Fibroblast of pulmonary artery (primary cell): ENCODE results near the gene TRPM5.

ENCODE experiments used
- DNase-seq: peaks from one replicate; pipeline ENCODE4 v3.0.0-alpha.2; 2010; ENCODE audit warnings: low read depth
- H3K4me3 ChIP-seq: replicated peaks from 2 replicates; pipeline ENCODE4 v1.5.1; 2011; ENCODE audit warnings: low read depth, mild to moderate bottlenecking, control low read depth, low read length, moderate library complexity
- TF ChIP-seq, protein P1 (sequence below): IDR thresholded peaks from 2 replicates; pipeline ENCODE4 v1.5.1; 2011; ENCODE audit warnings: mild to moderate bottlenecking, control low read depth, low read length, inconsistent platforms; ENCODE audit errors: missing control alignments

The TRPM5 gene

DNA sequence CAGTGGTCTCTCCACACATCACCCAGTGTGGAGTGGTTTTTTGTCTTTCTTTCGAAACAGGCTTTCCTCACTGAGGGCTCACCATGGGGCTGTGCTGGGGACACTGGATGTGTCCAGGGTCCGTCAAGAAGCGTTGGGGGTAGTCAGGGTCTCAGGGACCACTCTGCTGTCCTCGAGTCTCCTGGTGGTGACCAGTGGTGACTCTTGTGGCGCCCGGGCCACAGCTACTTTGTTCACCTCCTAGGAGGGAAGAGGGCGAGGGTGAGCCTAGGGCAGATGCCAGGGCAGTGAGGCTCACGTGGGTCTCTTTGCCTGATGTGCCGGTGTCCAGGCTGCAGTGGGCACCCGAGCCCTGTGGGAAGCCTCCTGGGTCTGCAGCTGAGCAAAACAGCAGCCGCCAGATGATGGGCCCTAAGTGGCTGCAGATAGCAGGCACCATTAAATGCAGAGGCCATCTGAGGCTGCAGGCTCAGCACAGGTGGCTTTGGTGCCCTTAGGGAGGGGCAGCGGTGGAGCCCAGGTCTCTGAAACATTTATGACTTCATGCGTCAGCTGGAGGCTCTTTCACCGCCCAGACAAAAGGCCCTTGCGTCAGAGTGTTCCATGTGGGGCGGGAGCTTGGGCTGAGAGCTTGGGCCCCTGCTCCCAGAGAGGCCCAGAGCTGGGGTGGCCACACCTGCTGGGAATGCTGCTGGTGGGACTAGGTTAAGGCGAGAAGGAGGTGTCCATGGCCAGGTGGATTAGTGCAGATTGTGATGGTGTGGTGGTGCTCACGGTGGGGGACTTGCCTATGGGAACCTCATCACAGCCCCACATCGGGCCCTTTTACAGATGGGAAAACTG is 30.0 kb upstream of the TRPM5 start:
- H3K4me3 ChIP-seq = no peak overlapping the region
- TF ChIP-seq, protein P1, sequence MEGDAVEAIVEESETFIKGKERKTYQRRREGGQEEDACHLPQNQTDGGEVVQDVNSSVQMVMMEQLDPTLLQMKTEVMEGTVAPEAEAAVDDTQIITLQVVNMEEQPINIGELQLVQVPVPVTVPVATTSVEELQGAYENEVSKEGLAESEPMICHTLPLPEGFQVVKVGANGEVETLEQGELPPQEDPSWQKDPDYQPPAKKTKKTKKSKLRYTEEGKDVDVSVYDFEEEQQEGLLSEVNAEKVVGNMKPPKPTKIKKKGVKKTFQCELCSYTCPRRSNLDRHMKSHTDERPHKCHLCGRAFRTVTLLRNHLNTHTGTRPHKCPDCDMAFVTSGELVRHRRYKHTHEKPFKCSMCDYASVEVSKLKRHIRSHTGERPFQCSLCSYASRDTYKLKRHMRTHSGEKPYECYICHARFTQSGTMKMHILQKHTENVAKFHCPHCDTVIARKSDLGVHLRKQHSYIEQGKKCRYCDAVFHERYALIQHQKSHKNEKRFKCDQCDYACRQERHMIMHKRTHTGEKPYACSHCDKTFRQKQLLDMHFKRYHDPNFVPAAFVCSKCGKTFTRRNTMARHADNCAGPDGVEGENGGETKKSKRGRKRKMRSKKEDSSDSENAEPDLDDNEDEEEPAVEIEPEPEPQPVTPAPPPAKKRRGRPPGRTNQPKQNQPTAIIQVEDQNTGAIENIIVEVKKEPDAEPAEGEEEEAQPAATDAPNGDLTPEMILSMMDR = no peak
- DNase-seq = no peak

DNA sequence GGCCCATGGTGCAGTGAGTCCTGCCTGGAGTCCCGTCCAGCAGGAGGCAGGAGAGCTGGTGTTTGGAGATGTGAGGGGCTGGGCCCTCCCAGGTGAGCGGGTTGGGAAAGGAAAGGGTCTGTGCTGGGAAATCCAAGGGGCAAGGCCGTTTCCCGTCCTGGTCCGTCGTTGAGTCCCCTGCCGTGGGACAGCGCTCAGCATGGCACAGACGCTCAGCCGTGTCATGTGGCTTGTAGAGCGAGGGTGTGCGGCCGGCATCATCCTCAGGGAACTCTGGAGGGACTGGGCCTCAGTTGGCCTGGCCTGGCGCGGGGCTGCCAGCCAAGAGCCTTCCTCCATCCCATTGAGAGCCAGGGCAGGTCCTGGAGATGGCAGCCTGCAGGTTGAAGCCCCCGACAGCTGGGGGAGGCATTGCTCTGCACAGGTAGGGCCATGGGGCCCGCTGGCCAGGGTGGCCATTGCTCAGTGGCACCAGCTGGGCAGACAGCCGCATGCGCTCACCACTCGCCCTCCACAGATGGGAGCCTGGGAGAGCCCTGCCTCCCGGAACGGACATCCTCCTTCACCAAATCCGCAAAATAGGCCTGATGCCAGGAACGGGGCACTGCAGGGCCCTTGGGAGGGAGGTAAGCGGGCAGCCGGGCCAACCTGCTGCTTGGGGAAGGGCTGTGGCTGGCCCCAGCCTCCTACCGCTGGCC is 29.2 kb upstream of the TRPM5 start:
- DNase-seq = no peak
- no peak overlapping the region for H3K4me3 ChIP-seq
- TF ChIP-seq, protein P1 = no peak

DNA sequence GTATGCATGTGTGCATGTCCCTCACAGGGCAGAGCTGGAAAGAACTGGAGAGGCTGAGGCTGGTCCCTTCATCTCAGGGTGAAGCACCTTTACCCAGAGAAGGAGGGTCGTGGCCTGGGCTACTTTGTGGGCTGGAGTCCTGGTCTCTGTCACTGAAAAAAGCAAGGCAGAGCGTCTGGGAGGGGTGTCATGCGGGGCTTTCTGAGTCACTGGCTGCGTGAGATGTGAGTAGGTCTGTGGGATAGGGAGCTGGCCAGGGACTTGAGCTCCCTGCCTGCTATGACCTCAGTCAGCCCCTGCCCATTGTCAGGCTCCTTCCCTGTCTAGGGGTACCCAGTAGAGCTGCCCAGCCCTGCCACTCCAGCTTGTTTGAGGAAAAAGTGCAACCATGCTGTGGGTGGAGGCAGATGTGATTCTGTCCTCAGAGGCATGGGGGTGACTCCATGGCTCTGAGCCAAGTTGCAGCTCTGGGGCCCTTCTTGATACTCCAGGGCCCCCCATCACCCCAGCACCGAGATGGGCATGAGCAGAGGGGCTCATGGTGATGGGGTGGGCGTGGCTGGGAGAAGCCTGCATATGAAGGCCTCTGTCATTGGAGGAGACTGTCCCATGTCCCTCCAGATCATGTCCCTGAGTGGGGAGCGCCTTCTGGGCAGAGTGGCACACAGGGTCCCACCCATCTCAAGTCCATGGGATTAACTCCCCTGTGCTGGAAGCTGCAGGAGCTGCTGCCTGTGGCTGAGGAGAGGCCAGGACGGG is 28.3 kb upstream of the TRPM5 start:
- no peak for DNase-seq
- TF ChIP-seq, protein P1 = no peak
- no peak overlapping the region for H3K4me3 ChIP-seq

DNA sequence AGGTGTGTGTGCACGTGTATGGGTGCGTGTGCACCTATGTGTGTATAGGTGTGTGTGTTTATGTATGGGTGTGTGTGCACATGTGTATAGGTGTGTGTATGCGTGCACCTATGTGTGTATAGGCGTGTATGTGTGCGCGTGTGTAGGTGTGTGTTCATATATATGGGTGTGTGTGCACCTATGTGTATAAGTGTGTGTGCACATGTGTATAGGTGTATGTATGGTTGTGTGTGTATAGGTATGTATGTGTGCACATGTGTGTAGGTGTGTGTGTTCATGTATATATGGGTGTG is 27.4 kb upstream of the TRPM5 start:
- TF ChIP-seq, protein P1 = no peak
- no peak overlapping the region for H3K4me3 ChIP-seq
- no peak for DNase-seq

DNA sequence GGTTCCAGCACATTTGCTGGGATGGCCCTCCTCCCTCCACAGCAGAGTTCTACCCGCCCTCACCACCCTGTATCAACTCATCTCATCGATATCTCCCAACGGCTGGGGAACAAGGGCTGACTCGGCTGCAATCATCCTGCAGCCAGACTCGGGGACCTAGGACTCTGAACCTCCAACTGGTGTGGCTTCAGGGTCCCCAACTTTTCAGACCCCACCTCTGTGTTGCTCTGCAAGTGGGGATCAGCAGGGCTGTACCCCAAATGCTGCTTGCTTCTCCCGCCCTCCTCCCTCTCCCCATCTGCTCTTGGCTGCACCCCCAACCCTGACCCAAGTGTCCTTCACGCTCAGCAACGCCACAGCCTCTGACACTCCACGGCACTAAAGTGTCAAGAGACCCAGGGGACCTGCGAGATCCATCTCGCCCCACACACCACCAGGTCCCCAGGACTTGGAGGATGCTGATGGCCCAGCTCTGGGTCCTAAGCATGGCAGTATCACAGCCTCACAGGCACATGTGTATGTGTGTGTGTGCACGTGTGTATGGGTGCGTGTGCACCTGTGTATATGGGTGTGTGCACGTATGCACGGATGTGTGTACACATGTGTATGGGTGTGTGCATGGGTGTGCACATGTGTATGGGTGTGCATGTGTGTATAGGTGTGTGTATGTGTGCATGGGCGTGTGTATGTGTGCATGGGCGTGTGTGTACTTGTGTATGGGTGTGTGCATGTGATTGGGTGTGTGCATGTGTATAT is 26.9 kb upstream of the TRPM5 start:
- no peak overlapping the region for H3K4me3 ChIP-seq
- TF ChIP-seq, protein P1 = no peak
- no peak for DNase-seq

DNA sequence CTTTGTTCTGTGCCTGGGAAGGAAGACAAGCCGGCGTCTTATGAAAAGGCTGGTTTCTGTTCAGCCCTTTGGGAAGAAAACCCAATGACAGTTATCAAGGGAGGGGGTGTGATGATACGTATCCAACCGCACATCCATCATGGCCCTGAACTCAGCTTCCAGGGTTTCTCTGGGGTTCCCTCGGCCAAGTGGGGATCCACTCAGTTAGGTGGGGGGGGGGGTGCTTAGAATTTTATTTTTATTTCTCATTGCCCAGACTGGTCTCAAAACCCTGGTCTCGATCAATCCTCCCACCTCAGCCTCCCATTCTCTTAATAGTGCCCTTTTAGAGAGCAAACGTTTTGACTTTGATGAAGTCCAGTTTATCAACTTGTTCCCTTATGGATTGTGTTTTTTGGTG is 26.2 kb upstream of the TRPM5 start:
- DNase-seq = no peak
- no peak overlapping the region for H3K4me3 ChIP-seq
- TF ChIP-seq, protein P1 = no peak
